Peyer's patch (tissue), 4 donors: ENCODE measurements around the gene TXNDC2.

Experiments used
- POLR2A ChIP-seq, 2 donors: fragments of 450-650 bp; IDR thresholded peaks; one replicate each; pipeline ENCODE4 v1.5.1; 2017; ENCODE audit warnings: antibody characterized with exemption in 2 of 2, mild to moderate bottlenecking in 2 of 2, moderate library complexity in 2 of 2
- TF ChIP-seq, protein P1 (sequence below), 6 experiments: fragments of 450-650 bp in 4 of 6; fragments of 200-600 bp in 2 of 6; sonication (generic) in 1 of 6; IDR thresholded peaks; one replicate each; pipeline ENCODE4 v1.5.1; 2017 to 2019; ENCODE audit warnings: antibody characterized with exemption in 6 of 6, mild to moderate bottlenecking in 3 of 6, moderate library complexity in 1 of 6

DNA sequence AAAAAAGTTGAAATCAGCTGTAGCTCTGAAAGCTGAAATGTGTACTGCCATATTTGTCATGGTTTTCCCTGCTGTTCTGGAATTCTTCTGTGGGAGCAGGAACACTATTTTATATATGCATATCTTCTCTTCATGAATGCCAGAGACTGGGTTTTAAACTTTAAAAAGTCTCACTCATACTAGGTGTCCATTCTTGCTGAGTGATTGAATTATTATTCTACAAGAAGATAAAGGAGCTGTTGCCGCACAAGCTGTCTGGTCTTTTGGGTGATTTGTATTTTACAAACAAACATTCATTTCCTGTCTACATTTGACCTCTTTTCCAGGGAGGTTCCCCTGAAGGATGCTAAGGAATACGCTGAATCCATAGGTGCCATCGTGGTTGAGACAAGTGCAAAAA, 40.5 kb upstream of the TXNDC2 start:
- no peak for TF ChIP-seq POLR2A (IDR thresholded peaks at IDR 0.05)
- TF ChIP-seq, protein P1, sequence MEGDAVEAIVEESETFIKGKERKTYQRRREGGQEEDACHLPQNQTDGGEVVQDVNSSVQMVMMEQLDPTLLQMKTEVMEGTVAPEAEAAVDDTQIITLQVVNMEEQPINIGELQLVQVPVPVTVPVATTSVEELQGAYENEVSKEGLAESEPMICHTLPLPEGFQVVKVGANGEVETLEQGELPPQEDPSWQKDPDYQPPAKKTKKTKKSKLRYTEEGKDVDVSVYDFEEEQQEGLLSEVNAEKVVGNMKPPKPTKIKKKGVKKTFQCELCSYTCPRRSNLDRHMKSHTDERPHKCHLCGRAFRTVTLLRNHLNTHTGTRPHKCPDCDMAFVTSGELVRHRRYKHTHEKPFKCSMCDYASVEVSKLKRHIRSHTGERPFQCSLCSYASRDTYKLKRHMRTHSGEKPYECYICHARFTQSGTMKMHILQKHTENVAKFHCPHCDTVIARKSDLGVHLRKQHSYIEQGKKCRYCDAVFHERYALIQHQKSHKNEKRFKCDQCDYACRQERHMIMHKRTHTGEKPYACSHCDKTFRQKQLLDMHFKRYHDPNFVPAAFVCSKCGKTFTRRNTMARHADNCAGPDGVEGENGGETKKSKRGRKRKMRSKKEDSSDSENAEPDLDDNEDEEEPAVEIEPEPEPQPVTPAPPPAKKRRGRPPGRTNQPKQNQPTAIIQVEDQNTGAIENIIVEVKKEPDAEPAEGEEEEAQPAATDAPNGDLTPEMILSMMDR (IDR thresholded peaks at IDR 0.05), result no peak
